HS-27A (cell line): ENCODE results near the gene TEDC1.

Source experiments
- DNase-seq: peaks from one replicate; pipeline ENCODE4 v3.0.0-alpha.2; 2012; ENCODE audit warnings: low read depth, missing footprints

Gene TEDC1

GRCh38 chr14:105473033-105473676 is 17.9 kb upstream of the TEDC1 start:
- DNase-seq = no peak

GRCh38 chr14:105473677-105474482 is 17.2 kb upstream of the TEDC1 start:
- peak; percentile 39 for DNase-seq

- DNase-seq = no peak
These were observed 16.4 kb upstream of the TEDC1 start, which contains the start of gene CRIP2 for GRCh38 chr14:105474483-105475268. TSS of gene CRIP2 (plus strand) at chr14:105474821. CDS start at chr14:105474863, 42 bp downstream.

- DNase-seq = no peak
These were observed 15.6 kb upstream of the TEDC1 start for GRCh38 chr14:105475269-105476096.

- no peak for DNase-seq
These were observed 14.8 kb upstream of the TEDC1 start for GRCh38 chr14:105476097-105476830.

GRCh38 chr14:105476831-105477659 is 14.0 kb upstream of the TEDC1 start:
- no peak for DNase-seq

GRCh38 chr14:105477660-105478397 is 13.2 kb upstream of the TEDC1 start:
- DNase-seq = no peak

GRCh38 chr14:105478398-105479251 is 12.4 kb upstream of the TEDC1 start:
- DNase-seq = no peak

GRCh38 chr14:105479431-105480158 is 11.5 kb upstream of the TEDC1 start:
- DNase-seq = no peak

- no peak for DNase-seq
These were observed 10.8 kb upstream of the TEDC1 start for GRCh38 chr14:105480199-105480746.

GRCh38 chr14:105480807-105481801 is 9.9 kb upstream of the TEDC1 start:
- peak; percentile 67 for DNase-seq

GRCh38 chr14:105481886-105482457 is 9.1 kb upstream of the TEDC1 start:
- peak; percentile 81 for DNase-seq

GRCh38 chr14:105482486-105483110 is 8.4 kb upstream of the TEDC1 start:
- no peak for DNase-seq

- no peak for DNase-seq
These were observed 7.6 kb upstream of the TEDC1 start for GRCh38 chr14:105483300-105484068.
